Osteocyte (in vitro differentiated cells): ENCODE results near the gene SYT9. TPM values are rescaled to one million over a fixed set of nuclear protein-coding genes. Genes with fewer than 3 reads are reported as not detected.

Experiments
- DNase-seq: peaks from one replicate; pipeline ENCODE4 v3.0.0; 2021; ENCODE audit warnings: mixed read lengths; ENCODE audit not compliant: unreplicated experiment; ENCODE audit errors: extremely low spot score
- H3K27ac Mint-ChIP-seq: one replicate; pipeline ENCODE4 v1.8.0; 2021; ENCODE audit warnings: mild to moderate bottlenecking, mixed read lengths; ENCODE audit not compliant: unreplicated experiment
- H3K27me3 Mint-ChIP-seq: one replicate; pipeline ENCODE4 v1.8.0; 2021; ENCODE audit warnings: mixed read lengths; ENCODE audit not compliant: unreplicated experiment
- H3K36me3 Mint-ChIP-seq: one replicate; pipeline ENCODE4 v1.8.0; 2021; ENCODE audit warnings: mixed read lengths; ENCODE audit not compliant: unreplicated experiment
- H3K4me1 Mint-ChIP-seq: one replicate; pipeline ENCODE4 v1.8.0; 2021; ENCODE audit warnings: mixed read lengths; ENCODE audit not compliant: unreplicated experiment
- H3K4me3 Mint-ChIP-seq: one replicate; pipeline ENCODE4 v1.8.0; 2021; ENCODE audit warnings: mild to moderate bottlenecking, moderate library complexity, mixed read lengths; ENCODE audit not compliant: unreplicated experiment
- H3K9me3 Mint-ChIP-seq: one replicate; pipeline ENCODE4 v1.8.0; 2021; ENCODE audit warnings: mixed read lengths; ENCODE audit not compliant: unreplicated experiment
- CTCF ChIP-seq: fragments of 200-600 bp; sonication (generic); IDR thresholded peaks from 2 replicates; pipeline ENCODE4 v1.5.0; 2021; ENCODE audit warnings: antibody characterized with exemption, mild to moderate bottlenecking, moderate library complexity
- total RNA-seq: library from RNA; stranded (reverse); gene quantifications from 2 replicates; pipeline ENCODE4 v1.2.1, GENCODE V29; 2021

SYT9 gene
- total RNA-seq, 1 donor from 2014 or later, result 0.40 TPM

- TF ChIP-seq CTCF, result no peak
- no peak overlapping the region for H3K4me3 Mint-ChIP-seq
- peaks cover 3% of the 10 kb centered on the region for H3K27me3 Mint-ChIP-seq
- H3K36me3 Mint-ChIP-seq, result no peaks in the 10 kb centered on the region
- no peaks in the 10 kb centered on the region for H3K9me3 Mint-ChIP-seq
- no peak overlapping the region for H3K27ac Mint-ChIP-seq
- DNase-seq, result no peak
- H3K4me1 Mint-ChIP-seq, result peaks cover 4% of the 10 kb centered on the region
Measured at GRCh38 chr11:7445564-7445963, 193.9 kb downstream of the SYT9 start.

- no peak for DNase-seq
- H3K9me3 Mint-ChIP-seq, result no peaks in the 10 kb centered on the region
- no peaks in the 10 kb centered on the region for H3K36me3 Mint-ChIP-seq
- no peak overlapping the region for H3K27ac Mint-ChIP-seq
- TF ChIP-seq CTCF, result no peak
- H3K4me1 Mint-ChIP-seq, result peaks cover 4% of the 10 kb centered on the region
- H3K4me3 Mint-ChIP-seq, result no peak overlapping the region
- H3K27me3 Mint-ChIP-seq, result peaks cover 9% of the 10 kb centered on the region
Measured at GRCh38 chr11:7448201-7448600, 196.5 kb downstream of the SYT9 start.

GRCh38 chr11:7449211-7449840 is 197.6 kb downstream of the SYT9 start:
- TF ChIP-seq CTCF, result no peak
- DNase-seq, result no peak
- Mint-ChIP-seq H3K4me1 (peaks cover 4% of the 10 kb centered on the region), H3K27ac (no peak overlapping the region), H3K36me3 (no peaks in the 10 kb centered on the region), H3K9me3 (no peaks in the 10 kb centered on the region), H3K27me3 (peaks cover 7% of the 10 kb centered on the region), H3K4me3 (no peak overlapping the region)

- TF ChIP-seq CTCF, result no peak
- Mint-ChIP-seq H3K4me3 (no peak overlapping the region), H3K27ac (no peak overlapping the region), H3K36me3 (no peaks in the 10 kb centered on the region), H3K4me1 (peaks cover 4% of the 10 kb centered on the region), H3K27me3 (peaks cover 7% of the 10 kb centered on the region), H3K9me3 (no peaks in the 10 kb centered on the region)
- DNase-seq, result no peak
Measured at GRCh38 chr11:7449841-7450214, 198.1 kb downstream of the SYT9 start.

GRCh38 chr11:7450836-7451235 is 199.1 kb downstream of the SYT9 start:
- H3K9me3 Mint-ChIP-seq, result no peaks in the 10 kb centered on the region

More at GRCh38 chr11:7450836-7451235, 199.1 kb downstream of the SYT9 start:
- peaks cover 4% of the 10 kb centered on the region for H3K4me1 Mint-ChIP-seq
- H3K36me3 Mint-ChIP-seq, result no peaks in the 10 kb centered on the region
- no peak for DNase-seq
- no peak overlapping the region for H3K27ac Mint-ChIP-seq
- no peak for TF ChIP-seq CTCF
- H3K4me3 Mint-ChIP-seq, result no peak overlapping the region
- H3K27me3 Mint-ChIP-seq, result peaks cover 7% of the 10 kb centered on the region
